Caco-2 (cell line): ENCODE measurements around the gene ITSN2. TPM values are rescaled to one million over a fixed set of nuclear protein-coding genes. Genes with fewer than 3 reads are reported as not detected.
"Not testable (repeated sequence)": the region's sequence is repeated elsewhere in the genome, so short reads cannot be mapped to it uniquely, and the experiment has no call there.

Source experiments
- BruUV-seq: library from RNA; stranded (reverse); fragments of 400-500 nt; replicated peaks from 2 replicates; lab custom pipeline; 2021; lab: Mats Ljungman, UMichigan
- CTCF ChIA-PET: fragments of 300-600 bp; sonication (Branson Sonifier 250); formaldehyde crosslinking; loops from one replicate; lab custom pipeline; 2022; ENCODE audit warnings: antibody characterized with exemption; lab: Charles Lee
- POLR2A ChIA-PET: fragments of 300-600 bp; sonication (Branson Sonifier 250); formaldehyde crosslinking; loops from one replicate; lab custom pipeline; 2022; ENCODE audit warnings: antibody characterized with exemption; lab: Charles Lee
- DNase-seq, 2 experiments: peaks; one replicate each; pipeline versions ENCODE4 v3.0.0 to v3.0.0-alpha.2; 2020 to 2022
- H3K27me3 ChIP-seq: replicated peaks from 2 replicates; pipeline ENCODE4 v1.6.0; 2011; ENCODE audit warnings: low read length; ENCODE audit not compliant: control insufficient read depth, insufficient read depth
- H3K36me3 ChIP-seq: 2 replicates; pipeline ENCODE4 v1.5.1; 2011; ENCODE audit warnings: low read length; ENCODE audit not compliant: control insufficient read depth, insufficient read depth
- H3K4me1 ChIP-seq: fragments of 250-450 bp; sonication (Bioruptor Pico); 2 replicates; pipeline ENCODE4 v1.5.1; 2020; ENCODE audit warnings: mild to moderate bottlenecking
- H3K4me3 ChIP-seq: 2 replicates; pipeline ENCODE4 v1.5.1; 2011; ENCODE audit warnings: low read depth, mild to moderate bottlenecking, control low read depth, low read length
- H3K9me3 ChIP-seq: fragments of 250-450 bp; sonication (Bioruptor Pico); 2 replicates; pipeline ENCODE4 v1.5.1; 2020; ENCODE audit warnings: mild to moderate bottlenecking, moderate library complexity
- H3K27ac Mint-ChIP-seq: one replicate; pipeline ENCODE4 v1.8.0; 2022; ENCODE audit warnings: mixed read lengths; ENCODE audit not compliant: unreplicated experiment
- H3K27me3 Mint-ChIP-seq: one replicate; pipeline ENCODE4 v1.8.0; 2022; ENCODE audit warnings: mixed read lengths; ENCODE audit not compliant: insufficient read depth, unreplicated experiment
- H3K36me3 Mint-ChIP-seq: one replicate; pipeline ENCODE4 v1.8.0; 2022; ENCODE audit warnings: mild to moderate bottlenecking, mixed read lengths; ENCODE audit not compliant: insufficient read depth, unreplicated experiment
- H3K4me1 Mint-ChIP-seq: one replicate; pipeline ENCODE4 v1.8.0; 2022; ENCODE audit warnings: low read depth, mixed read lengths; ENCODE audit not compliant: unreplicated experiment
- H3K4me3 Mint-ChIP-seq: one replicate; pipeline ENCODE4 v1.8.0; 2022; ENCODE audit warnings: mild to moderate bottlenecking, moderate library complexity, mixed read lengths; ENCODE audit not compliant: unreplicated experiment
- H3K9me3 Mint-ChIP-seq: one replicate; pipeline ENCODE4 v1.8.0; 2022; ENCODE audit warnings: mixed read lengths; ENCODE audit not compliant: unreplicated experiment
- CTCF ChIP-seq, 2 experiments: fragments of 200-600 bp in 1 of 2; IDR thresholded peaks; 1 replicate in 1 of 2; 2 replicates in 1 of 2; pipeline versions ENCODE4 v1.5.1 to v1.8.0; 2011 to 2022; ENCODE audit warnings: antibody characterized with exemption in 1 of 2, control low read depth in 1 of 2, inconsistent platforms in 1 of 2, low read depth in 1 of 2, low read length in 1 of 2, mild to moderate bottlenecking in 1 of 2, moderate library complexity in 1 of 2; ENCODE audit not compliant: insufficient read depth in 1 of 2, severe bottlenecking in 1 of 2, unreplicated experiment in 1 of 2
- intact Hi-C: fragments of 100-400 bp; cut with micrococcal nuclease; formaldehyde crosslinking; loops from one replicate; pipeline ENCODE4 v1.10.0; 2022; ENCODE audit not compliant: unreplicated experiment
- total RNA-seq: library from RNA; stranded (reverse); gene quantifications from 2 replicates; pipeline ENCODE4 v1.2.3, GENCODE V29; 2022

ITSN2 gene
- total RNA-seq, 1 experiment from 2014 or later: 49.4 TPM

- no peak overlapping the region for H3K27ac Mint-ChIP-seq
- H3K27me3 Mint-ChIP-seq: no peaks in the 10 kb centered on the region
- no peaks in the 10 kb centered on the region for H3K27me3 ChIP-seq
- no peak overlapping the region for H3K4me3 Mint-ChIP-seq
- intact Hi-C loops: loop anchor here (5.0 kb wide), 1 partner anchor 38 kb away; no protein-coding TSS in a partner anchor
- ChIA-PET CTCF (no interaction called here), POLR2A (no interaction called here)
- peaks cover 18% of the 10 kb centered on the region for H3K4me1 ChIP-seq
- no peak for DNase-seq
- no peaks in the 10 kb centered on the region for H3K36me3 ChIP-seq
- no TSS peak for BruUV-seq
- H3K4me3 ChIP-seq: no peak overlapping the region
- no peaks in the 10 kb centered on the region for H3K36me3 Mint-ChIP-seq
- no peaks in the 10 kb centered on the region for H3K9me3 ChIP-seq
- no peak for TF ChIP-seq CTCF (IDR thresholded peaks at IDR 0.05; ENCODE audit: insufficient read depth in 1 of 2, low read depth in 1 of 2, low read length in 1 of 2, severe bottlenecking in 1 of 2, unreplicated experiment in 1 of 2)
- H3K9me3 Mint-ChIP-seq: peaks cover 10% of the 10 kb centered on the region
- H3K4me1 Mint-ChIP-seq: peaks cover 31% of the 10 kb centered on the region
Measured at GRCh38 chr2:24339856-24340262, 20.5 kb downstream of the ITSN2 start.

- POLR2A ChIA-PET, H3K27me3 ChIP-seq, H3K4me3 ChIP-seq, BruUV-seq, H3K36me3 ChIP-seq, H3K36me3 Mint-ChIP-seq, DNase-seq, H3K27ac Mint-ChIP-seq, H3K4me3 Mint-ChIP-seq, H3K27me3 Mint-ChIP-seq, H3K9me3 ChIP-seq: not testable (repeated sequence)
- Mint-ChIP-seq H3K4me1 (peaks cover 31% of the 10 kb centered on the region), H3K9me3 (peaks cover 10% of the 10 kb centered on the region)
- H3K4me1 ChIP-seq: peaks cover 18% of the 10 kb centered on the region
- CTCF ChIA-PET: interaction anchor here (0.7 kb wide), 1 partner anchor 680 kb away, joined by 5 read pairs; no protein-coding TSS in a partner anchor
- intact Hi-C loops: loop anchor here (5.0 kb wide), 1 partner anchor 37 kb away; no protein-coding TSS in a partner anchor
Measured at GRCh38 chr2:24339098-24339497, 21.2 kb downstream of the ITSN2 start.

- Mint-ChIP-seq H3K27ac (no peak overlapping the region), H3K27me3 (no peaks in the 10 kb centered on the region), H3K9me3 (peaks cover 10% of the 10 kb centered on the region), H3K4me1 (peaks cover 31% of the 10 kb centered on the region), H3K36me3 (no peaks in the 10 kb centered on the region), H3K4me3 (no peak overlapping the region)
- H3K4me1 ChIP-seq: peaks cover 9% of the 10 kb centered on the region; the same call in 1 of the 2 replicates
- peak in 1 of 2 experiments; percentile 23 for TF ChIP-seq CTCF (IDR thresholded peaks at IDR 0.05; ENCODE audit: insufficient read depth in 1 of 2, low read depth in 1 of 2, low read length in 1 of 2, severe bottlenecking in 1 of 2, unreplicated experiment in 1 of 2)
- no peaks in the 10 kb centered on the region for H3K9me3 ChIP-seq
- BruUV-seq: no TSS peak
- no peaks in the 10 kb centered on the region for H3K36me3 ChIP-seq
- DNase-seq: no peak
- H3K4me3 ChIP-seq: no peak overlapping the region
- ChIA-PET CTCF (interaction anchor here (0.7 kb wide), 1 partner anchor 376 kb away, joined by 6 read pairs; no protein-coding TSS in a partner anchor), POLR2A (no interaction called here)
- no peaks in the 10 kb centered on the region for H3K27me3 ChIP-seq
- intact Hi-C loops: loop anchor here (5.0 kb wide), 1 partner anchor 36 kb away; no protein-coding TSS in a partner anchor
Measured at GRCh38 chr2:24337890-24338289, 22.4 kb downstream of the ITSN2 start.
